PFSK-1 (cell line): ENCODE data around the gene RBP3.

Experiments
- FOXP2 ChIP-seq: optimal IDR thresholded peaks from 2 replicates; pipeline ENCODE3; 2011; ENCODE audit warnings: borderline replicate concordance, control low read depth, inconsistent platforms; ENCODE audit not compliant: insufficient read depth; ENCODE audit errors: extremely low read length, extremely low read depth
- POLR2AphosphoS5 ChIP-seq: IDR thresholded peaks from 2 replicates; pipeline ENCODE4 v1.6.1; 2012; ENCODE audit warnings: low read depth, mild to moderate bottlenecking, control low read depth, low read length, moderate library complexity
- REST ChIP-seq, 2 experiments: IDR thresholded peaks; 2 replicates each; pipeline versions ENCODE4 v1.6.1 to v1.8.0; 2011 to 2012; ENCODE audit warnings: low read depth in 2 of 2, low read length in 2 of 2, control low read depth in 1 of 2, inconsistent platforms in 1 of 2, mild to moderate bottlenecking in 1 of 2, moderate library complexity in 1 of 2; ENCODE audit not compliant: insufficient read depth in 1 of 2
- SIN3A ChIP-seq: IDR thresholded peaks from 2 replicates; pipeline ENCODE4 v1.6.1; 2012; ENCODE audit warnings: mild to moderate bottlenecking, low read length, moderate library complexity, borderline replicate concordance; ENCODE audit not compliant: insufficient read depth
- TAF1 ChIP-seq: IDR thresholded peaks from 2 replicates; pipeline ENCODE4 v1.6.1; 2012; ENCODE audit warnings: low read length, control low read depth, borderline replicate concordance; ENCODE audit not compliant: insufficient read depth

- TF ChIP-seq POLR2AphosphoS5 (no peak), REST (IDR thresholded peaks at IDR 0.05; ENCODE audit: insufficient read depth in 1 of 2, low read depth in 2 of 2, low read length in 2 of 2) (no peak), SIN3A (no peak), TAF1 (no peak), FOXP2 (no peak)
Observed at GRCh38 chr10:47401210-47401609, 53.0 kb downstream of the RBP3 start.
